HG03342 (cell line): Measurements from ENCODE around the gene DCAF4.
A peak's percentile ranks its signal among the peaks of the same experiment; 100 is the strongest.

Experiments used
- ATAC-seq: cut with Tn5 transposase; IDR thresholded peaks from one replicate; pipeline ENCODE4 v1.9.1; 2021; ENCODE audit warnings: mild to moderate bottlenecking, moderate library complexity; ENCODE audit not compliant: unreplicated experiment

The DCAF4 gene, protein sequence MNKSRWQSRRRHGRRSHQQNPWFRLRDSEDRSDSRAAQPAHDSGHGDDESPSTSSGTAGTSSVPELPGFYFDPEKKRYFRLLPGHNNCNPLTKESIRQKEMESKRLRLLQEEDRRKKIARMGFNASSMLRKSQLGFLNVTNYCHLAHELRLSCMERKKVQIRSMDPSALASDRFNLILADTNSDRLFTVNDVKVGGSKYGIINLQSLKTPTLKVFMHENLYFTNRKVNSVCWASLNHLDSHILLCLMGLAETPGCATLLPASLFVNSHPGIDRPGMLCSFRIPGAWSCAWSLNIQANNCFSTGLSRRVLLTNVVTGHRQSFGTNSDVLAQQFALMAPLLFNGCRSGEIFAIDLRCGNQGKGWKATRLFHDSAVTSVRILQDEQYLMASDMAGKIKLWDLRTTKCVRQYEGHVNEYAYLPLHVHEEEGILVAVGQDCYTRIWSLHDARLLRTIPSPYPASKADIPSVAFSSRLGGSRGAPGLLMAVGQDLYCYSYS

GRCh38 chr14:72926292-72927028, at the start of gene DCAF4:
TSS of gene DCAF4 (plus strand) at chr14:72926464. CDS start at chr14:72937979, 11,515 bp downstream.
- peak; percentile 98 for ATAC-seq

DNA sequence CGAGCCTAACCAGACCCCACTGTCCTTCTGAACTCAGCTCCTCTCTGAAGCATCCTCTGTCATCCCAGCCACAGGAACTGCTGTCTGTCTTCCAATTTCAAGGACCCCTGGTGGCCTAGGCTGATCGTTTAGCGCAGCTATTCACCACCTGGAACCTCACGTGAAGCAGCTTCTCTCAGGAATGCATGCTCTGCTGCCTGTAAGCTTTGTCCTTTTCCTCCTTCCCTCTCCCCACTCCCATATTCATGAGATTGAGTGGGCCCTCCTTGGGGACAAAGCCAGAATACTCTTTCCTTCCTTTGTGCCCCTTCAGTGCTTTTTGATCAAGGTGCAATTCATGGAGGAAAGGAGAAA, 49.6 kb upstream of the DCAF4 start:
- ATAC-seq, result no peak

GRCh38 chr14:72878746-72879145, 47.5 kb upstream of the DCAF4 start:
- ATAC-seq, result no peak

DNA sequence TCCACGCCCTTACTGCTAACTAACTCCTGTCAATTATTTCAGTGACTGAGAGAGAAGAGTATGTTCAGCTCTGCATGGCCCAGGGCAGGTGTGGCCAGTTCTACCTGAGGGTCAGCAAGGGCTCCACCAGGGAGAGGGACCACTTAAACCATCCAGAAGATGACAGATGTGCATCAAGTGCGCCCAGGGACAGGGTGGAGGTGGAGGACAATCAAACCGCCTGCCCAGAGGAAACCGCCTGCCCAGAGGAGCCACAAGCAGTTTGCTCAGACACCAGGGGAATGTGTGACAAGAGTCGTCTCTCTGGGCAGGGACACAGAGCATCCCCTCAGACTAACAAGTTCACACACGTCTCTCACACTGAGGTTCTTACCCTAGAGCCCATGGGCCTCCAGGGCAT, 46.8 kb upstream of the DCAF4 start:
- no peak for ATAC-seq

GRCh38 chr14:72880164-72880563, 46.1 kb upstream of the DCAF4 start:
- no peak for ATAC-seq

- ATAC-seq, result no peak
Measured at GRCh38 chr14:72880820-72881219, 45.4 kb upstream of the DCAF4 start.

- ATAC-seq, result no peak
Measured at GRCh38 chr14:72881543-72881942, 44.7 kb upstream of the DCAF4 start.

GRCh38 chr14:72882047-72882446, 44.2 kb upstream of the DCAF4 start:
- ATAC-seq, result no peak

- no peak for ATAC-seq
Measured at GRCh38 chr14:72882463-72882862, 43.8 kb upstream of the DCAF4 start.

DNA sequence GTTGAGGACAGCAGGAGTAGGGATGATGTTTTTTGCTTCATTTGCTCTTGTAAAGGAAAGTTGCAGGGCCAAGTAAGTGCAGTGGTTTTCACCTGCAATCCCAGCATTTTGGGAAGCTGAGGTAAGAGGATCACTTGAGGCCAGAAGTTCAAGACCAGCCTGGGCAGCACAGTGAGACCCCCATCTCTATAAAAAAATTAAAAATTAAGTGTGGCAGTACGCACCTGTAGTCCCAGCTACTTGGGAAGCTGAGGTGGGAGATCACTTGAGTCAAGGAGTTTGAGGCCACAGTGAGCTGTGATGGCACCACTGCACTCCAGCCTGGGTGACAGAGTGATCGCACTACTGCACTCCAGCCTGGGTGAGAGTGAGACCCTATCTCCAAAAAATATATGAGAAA, 43.2 kb upstream of the DCAF4 start:
- ATAC-seq, result no peak

GRCh38 chr14:72883961-72884360, 42.3 kb upstream of the DCAF4 start:
- no peak for ATAC-seq

GRCh38 chr14:72884386-72884785, 41.9 kb upstream of the DCAF4 start:
- no peak for ATAC-seq

DNA sequence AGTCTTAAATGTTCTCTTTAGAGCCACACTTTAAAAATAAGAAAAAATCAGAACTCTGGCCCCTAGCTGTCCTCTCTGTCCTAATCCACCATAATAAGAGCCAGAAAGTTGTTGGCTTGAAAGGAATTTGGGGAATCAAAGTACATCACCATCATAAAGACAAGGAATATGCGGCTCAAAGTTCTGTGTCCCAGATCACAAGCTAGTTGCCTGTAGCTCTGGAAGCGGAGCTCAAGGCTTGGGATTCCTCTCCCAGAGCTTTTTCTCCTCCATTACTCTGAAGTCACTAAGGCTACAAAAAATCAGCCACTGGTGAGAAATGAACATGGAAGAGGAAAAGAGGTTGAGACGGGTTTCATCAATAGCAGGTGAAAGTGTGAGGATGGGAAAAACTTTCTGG, 38.8 kb upstream of the DCAF4 start:
- no peak for ATAC-seq

GRCh38 chr14:72888192-72888591, 38.1 kb upstream of the DCAF4 start:
- no peak for ATAC-seq

DNA sequence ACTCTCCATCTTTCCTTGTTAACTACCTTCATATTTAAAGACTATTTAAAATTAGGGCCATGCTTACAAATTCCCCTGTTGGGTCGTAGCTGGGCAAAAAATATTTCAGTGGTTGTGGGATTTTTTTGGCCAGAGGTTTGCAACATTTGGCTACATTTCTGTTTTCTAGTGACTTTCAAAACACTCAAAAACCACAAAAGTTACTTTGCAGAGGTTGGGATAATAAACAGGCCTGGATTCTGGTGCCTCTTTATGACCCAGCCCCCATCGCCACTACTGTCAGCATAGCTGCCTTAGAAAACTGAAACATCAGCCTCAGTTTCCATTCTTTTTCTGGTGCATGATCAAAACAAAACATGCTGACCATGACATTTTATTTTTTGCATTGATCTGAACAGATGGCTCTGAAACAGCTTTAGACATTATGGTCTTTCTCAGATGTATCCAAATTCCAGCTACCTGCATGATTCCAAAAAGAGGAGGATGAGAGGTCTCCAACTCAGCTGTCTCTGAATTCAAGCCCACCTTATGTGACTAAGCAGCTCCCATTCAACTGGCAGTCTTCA, 37.5 kb upstream of the DCAF4 start:
- no peak for ATAC-seq

DNA sequence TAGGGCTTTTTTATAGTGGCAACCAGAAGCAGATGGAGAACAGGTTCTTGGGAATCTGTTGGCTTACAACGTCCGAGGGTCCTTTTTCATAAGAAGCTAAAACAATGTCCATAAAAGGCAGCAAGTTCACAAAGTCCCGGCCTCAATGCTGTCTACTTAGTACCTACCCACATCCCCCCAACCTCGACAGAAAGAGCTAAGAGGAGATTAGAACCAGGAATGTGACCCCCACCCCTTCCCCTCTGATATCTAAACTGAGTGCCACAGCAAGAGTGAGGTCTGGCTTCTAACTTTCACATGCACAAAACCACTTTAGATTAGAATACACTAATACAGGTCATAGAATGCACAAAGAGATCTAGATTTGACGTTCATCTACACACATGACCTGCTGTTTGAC, 36.9 kb upstream of the DCAF4 start:
- no peak for ATAC-seq

GRCh38 chr14:72891666-72892102, 34.6 kb upstream of the DCAF4 start:
- no peak for ATAC-seq

DNA sequence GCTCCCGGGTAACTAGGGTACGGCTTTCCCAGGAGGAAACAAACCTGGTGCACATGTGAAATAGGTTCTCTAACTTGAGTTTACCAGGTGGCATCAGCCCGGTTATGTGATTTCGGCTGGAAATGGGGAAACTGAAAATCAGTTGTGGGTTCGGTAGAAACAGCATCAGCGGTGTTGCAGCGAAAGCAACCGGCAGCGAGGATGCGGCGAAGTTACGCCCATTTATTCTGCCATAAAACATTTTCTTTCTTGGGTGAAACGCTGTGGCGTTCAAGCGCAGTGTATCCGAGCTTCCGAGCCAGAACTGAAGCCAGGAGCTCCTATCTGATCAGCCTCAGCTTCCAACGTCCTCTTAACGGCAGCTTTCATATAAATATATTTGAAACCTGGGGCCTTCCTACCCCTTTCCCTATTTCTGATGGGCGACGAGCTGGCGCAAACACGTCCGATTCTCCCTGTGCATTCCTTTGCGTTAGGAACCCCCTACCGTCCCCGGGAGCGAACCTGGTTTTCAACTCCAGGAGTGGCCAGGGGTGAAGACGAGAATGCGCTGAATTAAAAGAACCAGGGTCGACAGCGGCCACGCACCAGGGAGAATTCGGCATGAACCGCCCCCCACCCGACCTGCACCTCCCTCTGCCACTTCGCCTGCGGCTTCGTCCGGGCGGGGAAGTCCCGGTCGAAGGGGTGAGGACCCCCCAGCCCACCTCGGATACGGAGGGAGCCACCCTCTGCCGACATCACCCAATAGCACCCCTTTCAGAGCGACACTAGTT, 34.0 kb upstream of the DCAF4 start:
- ATAC-seq, result no peak

- ATAC-seq, result no peak
Measured at GRCh38 chr14:72892879-72893635, 33.2 kb upstream of the DCAF4 start.

- ATAC-seq, result peak; percentile 99
Measured at GRCh38 chr14:72893636-72894322, 32.5 kb upstream of the DCAF4 start, which contains the start of gene DPF3. TSS of gene DPF3 (minus strand) at chr14:72894101. CDS start at chr14:72894088, 13 bp downstream.
